Osteoblast (primary cell): Measurements from ENCODE around the gene CMIP. TPM values are rescaled to one million over a fixed set of nuclear protein-coding genes. Genes with fewer than 3 reads are reported as not detected.

ENCODE experiments used
- DNase-seq: peaks from one replicate; pipeline ENCODE4 v3.0.0; 2011; ENCODE audit warnings: low spot score, mixed read lengths; ENCODE audit not compliant: insufficient read length; ENCODE audit errors: missing footprints
- H2AFZ ChIP-seq: 2 replicates; pipeline ENCODE4 v1.6.0; 2011; ENCODE audit warnings: mild to moderate bottlenecking, low read length
- H3K27ac ChIP-seq: 2 replicates; pipeline ENCODE4 v1.5.1; 2011; ENCODE audit warnings: mild to moderate bottlenecking, low read depth, low read length, moderate library complexity
- H3K27me3 ChIP-seq: 2 replicates; pipeline ENCODE4 v1.6.0; 2012; ENCODE audit warnings: mild to moderate bottlenecking, control low read depth, inconsistent platforms, low read length, moderate library complexity; ENCODE audit not compliant: insufficient read depth
- H3K36me3 ChIP-seq: 2 replicates; pipeline ENCODE4 v1.5.1; 2011; ENCODE audit warnings: mild to moderate bottlenecking, low read length, control low read depth, moderate library complexity; ENCODE audit not compliant: insufficient read depth
- H3K4me1 ChIP-seq: 2 replicates; pipeline ENCODE4 v1.5.1; 2011; ENCODE audit warnings: mild to moderate bottlenecking, low read length, control low read depth, moderate library complexity; ENCODE audit not compliant: insufficient read depth
- H3K4me2 ChIP-seq: 2 replicates; pipeline ENCODE4 v1.6.0; 2011; ENCODE audit warnings: mild to moderate bottlenecking, low read length; ENCODE audit not compliant: insufficient read depth
- H3K4me3 ChIP-seq: fragments of 200-600 bp; sonication (generic); 3 replicates; pipeline ENCODE4 v1.5.1; 2012; ENCODE audit warnings: mild to moderate bottlenecking, low read length, inconsistent platforms; ENCODE audit not compliant: insufficient read depth
- H3K79me2 ChIP-seq: 2 replicates; pipeline ENCODE4 v1.6.0; 2012; ENCODE audit warnings: mild to moderate bottlenecking, low read length, control low read depth, inconsistent platforms; ENCODE audit not compliant: insufficient read depth
- H3K9me3 ChIP-seq: 2 replicates; pipeline ENCODE4 v1.5.1; 2011; ENCODE audit warnings: low read depth, low read length, control low read depth
- H4K20me1 ChIP-seq: 2 replicates; pipeline ENCODE4 v1.6.0; 2012; ENCODE audit warnings: mild to moderate bottlenecking, low read length, control low read depth; ENCODE audit not compliant: insufficient read depth
- CTCF ChIP-seq: IDR thresholded peaks from 2 replicates; pipeline ENCODE4 v1.5.1; 2011; ENCODE audit warnings: mild to moderate bottlenecking, low read depth, low read length, moderate library complexity; ENCODE audit errors: extremely low read depth
- total RNA-seq: library from RNA; depleted of rRNA; stranded (reverse); fragments of >200 nt; gene quantifications from 2 replicates; pipeline ENCODE4 v1.2.3, GENCODE V29; 2012

Gene CMIP
- total RNA-seq, 1 donor, result 8.3 TPM

GRCh38 chr16:81638286-81638945 is 193.8 kb downstream of the CMIP start:
- H3K79me2 ChIP-seq, result peaks cover 3% of the 10 kb centered on the region
- no peak overlapping the region for H3K4me2 ChIP-seq
- no peak for DNase-seq
- no peaks in the 10 kb centered on the region for H3K9me3 ChIP-seq
- H3K27ac ChIP-seq, result no peak overlapping the region
- peaks cover 37% of the 10 kb centered on the region for H4K20me1 ChIP-seq
- H3K36me3 ChIP-seq, result no peaks in the 10 kb centered on the region
- no peaks in the 10 kb centered on the region for H3K27me3 ChIP-seq
- H2AFZ ChIP-seq, result no peak overlapping the region
- no peak for TF ChIP-seq CTCF
- H3K4me1 ChIP-seq, result peaks cover 3% of the 10 kb centered on the region
- no peak overlapping the region for H3K4me3 ChIP-seq

DNA sequence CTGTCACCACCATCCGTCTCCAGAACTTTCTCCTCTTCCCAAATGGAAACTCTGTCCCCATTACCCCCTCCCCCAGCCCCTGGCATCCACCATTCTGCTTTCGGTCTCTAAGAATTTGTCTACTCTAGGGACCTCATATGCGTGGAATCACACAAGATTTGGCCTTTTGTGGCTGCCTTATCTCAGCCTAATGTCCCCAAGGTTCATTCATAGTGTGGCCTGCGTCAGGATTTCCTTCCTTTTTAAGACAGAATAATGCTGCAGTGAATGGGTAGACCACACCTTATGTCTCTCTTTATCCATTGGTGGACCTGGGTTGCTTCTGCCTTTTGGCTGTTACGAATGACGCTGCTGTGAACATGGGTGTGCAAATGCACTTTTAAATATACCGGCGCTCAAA is 194.7 kb downstream of the CMIP start:
- H3K9me3 ChIP-seq, result no peaks in the 10 kb centered on the region
- TF ChIP-seq CTCF, result no peak
- peaks cover 3% of the 10 kb centered on the region for H3K79me2 ChIP-seq
- DNase-seq, result no peak
- H3K4me1 ChIP-seq, result no peaks in the 10 kb centered on the region
- H3K4me2 ChIP-seq, result no peak overlapping the region
- no peak overlapping the region for H3K27ac ChIP-seq
- H4K20me1 ChIP-seq, result peaks cover 39% of the 10 kb centered on the region
- H3K36me3 ChIP-seq, result no peaks in the 10 kb centered on the region
- no peak overlapping the region for H3K4me3 ChIP-seq
- H3K27me3 ChIP-seq, result no peaks in the 10 kb centered on the region
- no peak overlapping the region for H2AFZ ChIP-seq

- Histone ChIP-seq H3K4me2 (no peak overlapping the region), H3K4me1 (peaks cover 4% of the 10 kb centered on the region), H3K79me2 (peaks cover 6% of the 10 kb centered on the region), H3K36me3 (no peaks in the 10 kb centered on the region), H3K27ac (no peak overlapping the region), H3K4me3 (no peak overlapping the region), H2AFZ (no peak overlapping the region), H4K20me1 (peaks cover 47% of the 10 kb centered on the region), H3K9me3 (no peaks in the 10 kb centered on the region), H3K27me3 (no peaks in the 10 kb centered on the region)
- TF ChIP-seq CTCF, result no peak
- no peak for DNase-seq
Observed at GRCh38 chr16:81639931-81640680, 195.5 kb downstream of the CMIP start.

DNA sequence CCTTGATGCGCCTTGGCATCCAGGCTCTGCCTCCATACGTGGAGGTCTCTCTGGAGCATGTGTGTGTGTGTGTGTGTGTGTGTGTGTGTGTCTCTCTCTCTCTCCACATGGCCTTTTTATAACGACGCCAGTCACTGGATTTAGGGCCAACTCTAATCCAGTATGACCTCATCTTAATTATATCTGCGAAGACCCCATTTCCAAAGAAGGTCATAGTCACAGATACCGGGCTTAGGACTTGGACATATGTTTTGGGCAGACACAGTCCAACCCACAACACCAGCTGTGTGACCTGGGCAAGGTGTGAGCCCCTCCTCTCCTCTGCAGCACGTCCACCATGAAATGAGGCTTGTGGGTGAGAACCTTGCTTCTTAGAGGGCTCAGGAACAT is 196.1 kb downstream of the CMIP start:
- H3K79me2 ChIP-seq, result peaks cover 6% of the 10 kb centered on the region
- H3K4me2 ChIP-seq, result no peak overlapping the region
- H3K36me3 ChIP-seq, result no peaks in the 10 kb centered on the region
- no peak overlapping the region for H2AFZ ChIP-seq
- no peak overlapping the region for H3K4me3 ChIP-seq
- H3K4me1 ChIP-seq, result peaks cover 10% of the 10 kb centered on the region
- no peaks in the 10 kb centered on the region for H3K9me3 ChIP-seq
- no peak overlapping the region for H3K27ac ChIP-seq
- H3K27me3 ChIP-seq, result no peaks in the 10 kb centered on the region
- H4K20me1 ChIP-seq, result peaks cover 51% of the 10 kb centered on the region
- DNase-seq, result no peak
- TF ChIP-seq CTCF, result no peak
